Endothelial cell of umbilical vein (primary cell): ENCODE measurements around the gene SLC35F2. TPM values are rescaled to one million over a fixed set of nuclear protein-coding genes. Genes with fewer than 3 reads are reported as not detected.

Experiments used
- BruUV-seq: library from RNA; stranded (reverse); fragments of 400-500 nt; replicated peaks from 2 replicates; lab custom pipeline; 2021; lab: Mats Ljungman, UMichigan
- CTCF ChIA-PET: fragments of 300-600, 350-600 bp; sonication (Branson Sonifier 250); formaldehyde crosslinking; loops from one replicate; lab custom pipeline; 2021; ENCODE audit warnings: antibody characterized with exemption, inconsistent platforms; lab: Charles Lee
- POLR2A ChIA-PET: fragments of 300-600, 350-600 bp; sonication (Branson Sonifier 250); formaldehyde crosslinking; loops from one replicate; lab custom pipeline; 2021; ENCODE audit warnings: antibody characterized with exemption, inconsistent platforms; lab: Charles Lee
- DNase-seq: peaks from one replicate; pipeline ENCODE4 v3.0.0-alpha.2; 2011; ENCODE audit warnings: low read depth, low spot score
- FAIRE-seq: peaks from 2 replicates; lab custom pipeline; 2011; peaks lifted over from hg19 to GRCh38; lab: Jason Lieb, UNC
- H2AFZ ChIP-seq: 2 replicates; pipeline ENCODE4 v1.6.0; 2012; ENCODE audit warnings: low read depth, low read length, control low read depth, inconsistent platforms
- H3K27ac ChIP-seq: 2 replicates; pipeline ENCODE4 v1.5.1; 2011; ENCODE audit warnings: low read depth, mild to moderate bottlenecking, control low read depth, low read length, moderate library complexity; ENCODE audit not compliant: insufficient read depth
- H3K27me3 ChIP-seq, 2 experiments: 2 replicates each; pipeline versions ENCODE4 v1.6.0 to v1.6.1; 2011; ENCODE audit warnings: low read length in 2 of 2, mixed read lengths in 1 of 2; ENCODE audit not compliant: control insufficient read depth in 2 of 2, insufficient read depth in 2 of 2
- H3K36me3 ChIP-seq, 2 experiments: 2 replicates in 1 of 2; 3 replicates in 1 of 2; pipeline ENCODE4 v1.5.1; 2011; ENCODE audit warnings: low read length in 2 of 2, mild to moderate bottlenecking in 1 of 2, moderate library complexity in 1 of 2; ENCODE audit not compliant: control insufficient read depth in 2 of 2, insufficient read depth in 2 of 2; ENCODE audit errors: extremely low read depth in 1 of 2
- H3K4me1 ChIP-seq: 3 replicates; pipeline ENCODE4 v1.5.1; 2011; ENCODE audit warnings: mild to moderate bottlenecking, low read length; ENCODE audit not compliant: control insufficient read depth, insufficient read depth; ENCODE audit errors: extremely low read depth
- H3K4me2 ChIP-seq: 2 replicates; pipeline ENCODE4 v1.6.1; 2011; ENCODE audit warnings: low read length, control low read depth, mixed read lengths; ENCODE audit not compliant: insufficient read depth
- H3K4me3 ChIP-seq, 3 experiments: fragments of 200-600 bp in 1 of 3; sonication (generic), shearing (Covaris generic) in 1 of 3; replicated peaks in 1 of 3; 2 replicates each; pipeline ENCODE4 v1.5.1; 2011 to 2016; ENCODE audit warnings: control low read depth in 3 of 3, low read length in 3 of 3, mild to moderate bottlenecking in 2 of 3, inconsistent platforms in 1 of 3, low read depth in 1 of 3, moderate library complexity in 1 of 3; ENCODE audit not compliant: insufficient read depth in 1 of 3
- H3K79me2 ChIP-seq: 2 replicates; pipeline ENCODE4 v1.6.0; 2012; ENCODE audit warnings: low read length, inconsistent platforms; ENCODE audit not compliant: control insufficient read depth, insufficient read depth
- H3K9ac ChIP-seq: replicated peaks from 2 replicates; pipeline ENCODE3; 2011; ENCODE audit warnings: low read length, control low read depth; ENCODE audit not compliant: insufficient read depth; ENCODE audit errors: extremely low read depth
- H3K9me1 ChIP-seq: replicated peaks from 3 replicates; pipeline ENCODE4 v1.6.0; 2011; ENCODE audit warnings: mild to moderate bottlenecking, low read length; ENCODE audit not compliant: control insufficient read depth, insufficient read depth; ENCODE audit errors: extremely low read depth
- H3K9me3 ChIP-seq: replicated peaks from 2 replicates; pipeline ENCODE4 v1.5.1; 2012; ENCODE audit warnings: low read length, inconsistent platforms; ENCODE audit not compliant: control insufficient read depth, insufficient read depth
- H4K20me1 ChIP-seq: replicated peaks from 2 replicates; pipeline ENCODE3; 2011; ENCODE audit warnings: mild to moderate bottlenecking, low read length; ENCODE audit not compliant: control insufficient read depth, insufficient read depth; ENCODE audit errors: extremely low read depth
- CTCF ChIP-seq, 2 donors: IDR thresholded peaks; 1 replicate in 1 of 2; 2 replicates in 1 of 2; pipeline ENCODE4 v1.5.1; 2011; ENCODE audit warnings: low read length in 2 of 2, mild to moderate bottlenecking in 2 of 2, moderate library complexity in 2 of 2, control low read depth in 1 of 2, inconsistent platforms in 1 of 2, low read depth in 1 of 2; ENCODE audit not compliant: insufficient read depth in 1 of 2; ENCODE audit errors: extremely low read depth in 1 of 2
- EZH2 ChIP-seq: IDR thresholded peaks from 2 replicates; pipeline ENCODE4 v1.6.1; 2012; ENCODE audit warnings: borderline replicate concordance, low read depth, mild to moderate bottlenecking, moderate library complexity, low read length, inconsistent platforms; ENCODE audit not compliant: severe bottlenecking
- FOS ChIP-seq: IDR thresholded peaks from 2 replicates; pipeline ENCODE4 v1.6.1; 2011; ENCODE audit warnings: mild to moderate bottlenecking, low read length, moderate library complexity, borderline replicate concordance; ENCODE audit not compliant: insufficient read depth
- JUN ChIP-seq: IDR thresholded peaks from 2 replicates; pipeline ENCODE4 v1.6.1; 2011; ENCODE audit warnings: borderline replicate concordance, low read depth; ENCODE audit not compliant: insufficient read length, insufficient read depth
- MYC ChIP-seq: IDR thresholded peaks from one replicate; pipeline ENCODE4 v1.6.1; 2011; ENCODE audit warnings: mild to moderate bottlenecking, low read depth, low read length
- POLR2A ChIP-seq: IDR thresholded peaks from 2 replicates; pipeline ENCODE4 v1.6.1; 2012; ENCODE audit warnings: low read depth, mild to moderate bottlenecking, control low read depth, low read length
- POLR2AphosphoS5 ChIP-seq: IDR thresholded peaks from 2 replicates; pipeline ENCODE4 v1.6.1; 2012; ENCODE audit warnings: low read depth, mild to moderate bottlenecking, control low read depth, low read length, moderate library complexity; ENCODE audit not compliant: insufficient read depth
- dilution Hi-C: fragments of 300-500 bp; cut with MboI; formaldehyde crosslinking; loops from one replicate; pipeline ENCODE4 v1.15.0; 2019; ENCODE audit warnings: low sequenced_read_pairs; ENCODE audit not compliant: extremely low pct_ligation_motif_present
- intact Hi-C: fragments of 100-400 bp; cut with micrococcal nuclease; formaldehyde crosslinking; loops from one replicate; pipeline ENCODE4 v1.10.0; 2022
- polyA plus RNA-seq, 4 experiments: library from polyadenylated mRNA; depleted of rRNA in 3 of 4; stranded (reverse) in 3 of 4; unstranded in 1 of 4; fragments of >200 nt; gene quantifications; 2 replicates each; pipeline versions ENCODE4 v1.2.1 to v1.2.3, GENCODE V29; 2011 to 2012; ENCODE audit warnings: missing spikeins in 1 of 4
- total RNA-seq: library from RNA; stranded (reverse); gene quantifications from 2 replicates; pipeline ENCODE4 v1.2.3, GENCODE V29; 2021
- TF ChIP-seq, protein P1 (sequence below): IDR thresholded peaks from 2 replicates; pipeline ENCODE4 v1.6.1; 2011; ENCODE audit not compliant: insufficient read depth, insufficient read length

SLC35F2 gene
- total and polyA plus RNA-seq, 2 donors (not counting 3 experiments of a cell fraction or from before 2014, with no cell fraction given), result 41.0 to 59.7 TPM

DNA sequence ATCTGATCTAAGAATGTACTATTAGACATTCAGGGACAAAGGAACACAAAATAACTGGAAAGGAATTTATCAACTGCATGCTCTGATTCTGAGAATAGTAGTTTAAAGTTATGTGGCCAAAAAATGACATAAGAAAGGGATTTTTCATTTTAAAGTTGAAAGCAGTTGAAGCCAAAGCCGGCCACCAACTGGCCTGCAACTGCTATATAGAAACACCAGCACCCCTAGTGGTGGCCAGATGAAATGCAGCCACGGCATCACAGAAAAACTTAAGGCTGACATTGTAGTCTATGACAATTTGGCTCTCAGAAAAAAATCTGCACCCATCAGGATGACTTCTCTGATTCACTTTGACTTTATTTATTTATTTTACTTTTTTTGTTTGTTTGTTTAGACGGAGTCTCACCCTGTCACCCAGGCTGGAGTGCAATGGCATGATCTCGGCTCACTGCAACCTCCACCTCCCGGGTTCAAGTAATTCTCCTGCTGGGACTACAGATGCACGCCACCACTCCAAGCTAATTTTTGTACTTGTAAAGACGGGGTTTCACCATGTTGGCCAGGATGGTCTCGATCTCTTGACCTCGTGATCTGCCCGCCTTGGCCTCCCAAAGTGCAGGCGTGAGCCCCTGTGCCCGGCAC lies 59.2 kb downstream of the SLC35F2 start:
- Histone ChIP-seq H3K27me3 (no peaks in the 10 kb centered on the region), H3K36me3 (peaks cover 9 to 10% of the 10 kb centered on the region in 2 experiments), H3K4me1 (no peaks in the 10 kb centered on the region), H3K4me3 (no peak overlapping the region), H4K20me1 (no peaks in the 10 kb centered on the region), H3K4me2 (no peak overlapping the region), H3K9me1 (no peaks in the 10 kb centered on the region), H3K27ac (no peak overlapping the region), H3K79me2 (peaks cover 4% of the 10 kb centered on the region), H3K9me3 (no peaks in the 10 kb centered on the region), H2AFZ (no peak overlapping the region), H3K9ac (no peak overlapping the region)
- BruUV-seq, result no TSS peak
- ChIA-PET CTCF (interaction anchor here (0.7 to 2.2 kb wide), 13 partner anchors 8 to 97 kb away, joined by 3 to 8 read pairs (median 4); no protein-coding TSS in a partner anchor), POLR2A (interaction anchor here (0.6 kb wide), 1 partner anchor 219 kb away, joined by 3 read pairs; no protein-coding TSS in a partner anchor)
- intact Hi-C loops (loop anchor here (1.0 to 5.0 kb wide), 3 partner anchors 60 to 252 kb away; no protein-coding TSS in a partner anchor), dilution Hi-C loops (no loop called here)
- peak; percentile 86 to 88 for TF ChIP-seq CTCF (IDR thresholded peaks at IDR 0.05; ENCODE audit: extremely low read depth in 1 of 2, insufficient read depth in 1 of 2, low read depth in 1 of 2, low read length in 2 of 2)
- TF ChIP-seq JUN, result no peak
- no peak for TF ChIP-seq MYC
- TF ChIP-seq, protein P1, sequence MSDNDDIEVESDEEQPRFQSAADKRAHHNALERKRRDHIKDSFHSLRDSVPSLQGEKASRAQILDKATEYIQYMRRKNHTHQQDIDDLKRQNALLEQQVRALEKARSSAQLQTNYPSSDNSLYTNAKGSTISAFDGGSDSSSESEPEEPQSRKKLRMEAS, result no peak
- TF ChIP-seq POLR2AphosphoS5, result no peak
- TF ChIP-seq EZH2, result no peak
- no peak for TF ChIP-seq FOS
- TF ChIP-seq POLR2A, result no peak
- FAIRE-seq, result peak; percentile 78
- DNase-seq, result peak; percentile 65
